ENCODE data around the gene DHDH. TPM values are rescaled to one million over a fixed set of nuclear protein-coding genes. Genes with fewer than 3 reads are reported as not detected.

Gene DHDH
- total RNA-seq, 5 donors from 2014 or later (not counting 1 experiment from before 2014, with no cell fraction given): 0.93 to 1.7 (median 1.2) TPM

- peaks cover 19% of the 10 kb centered on the region for H3K36me3 Mint-ChIP-seq
- H3K9me3 Mint-ChIP-seq: no peaks in the 10 kb centered on the region
- no peak overlapping the region for H3K4me3 ChIP-seq (ENCODE audit: control insufficient read depth in 1 of 2, extremely low read depth in 1 of 2, low read length in 1 of 2)
- ChIA-PET POLR2A (no interaction called here), CTCF (interaction anchor here (0.6 to 1.3 kb wide), 2 partner anchors 12 to 19 kb away, joined by 5 to 6 read pairs; no protein-coding TSS in a partner anchor)
- H3K9me3 ChIP-seq: no peaks in the 10 kb centered on the region
- ATAC-seq (replicated peaks in 1 of 4) (no peak), DNase-seq (no peak)
- H3K4me1 Mint-ChIP-seq: no peaks in the 10 kb centered on the region
- H3K27me3 Mint-ChIP-seq: no peaks in the 10 kb centered on the region
- no peaks in the 10 kb centered on the region for H3K36me3 ChIP-seq (ENCODE audit: control insufficient read depth in 2 of 2, extremely low read depth in 1 of 2, insufficient read depth in 1 of 2, low read length in 1 of 2)
- H3K27ac Mint-ChIP-seq: no peak overlapping the region
- H3K27me3 ChIP-seq (replicated peaks in 1 of 2; ENCODE audit: control insufficient read depth in 2 of 2, extremely low read depth in 1 of 2, insufficient read depth in 2 of 2, low read length in 1 of 2): no peaks in the 10 kb centered on the region
- 80% methylated on average over 1 of the region's 5 CpGs for WGBS (ENCODE audit: insufficient coverage)
- no peaks in the 10 kb centered on the region for H3K4me1 ChIP-seq (ENCODE audit: control insufficient read depth in 1 of 2, extremely low read depth in 1 of 2, insufficient read depth in 2 of 2, low read length in 2 of 2)
- H3K27ac ChIP-seq (ENCODE audit: low read length): no peak overlapping the region
- H3K4me3 Mint-ChIP-seq: no peak overlapping the region
These were observed 7.4 kb downstream of the DHDH start for GRCh38 chr19:48940902-48941301.

- H3K4me1 ChIP-seq (ENCODE audit: control insufficient read depth in 1 of 2, extremely low read depth in 1 of 2, insufficient read depth in 2 of 2, low read length in 2 of 2): no peaks in the 10 kb centered on the region
- no peak overlapping the region for H3K27ac Mint-ChIP-seq
- no peaks in the 10 kb centered on the region for H3K27me3 ChIP-seq (replicated peaks in 1 of 2; ENCODE audit: control insufficient read depth in 2 of 2, extremely low read depth in 1 of 2, insufficient read depth in 2 of 2, low read length in 1 of 2)
- no peaks in the 10 kb centered on the region for H3K9me3 ChIP-seq
- H3K9me3 Mint-ChIP-seq: peaks cover 0 to 2% (median 0%) of the 10 kb centered on the region in 3 donors
- H3K36me3 ChIP-seq (ENCODE audit: control insufficient read depth in 2 of 2, extremely low read depth in 1 of 2, insufficient read depth in 1 of 2, low read length in 1 of 2): no peaks in the 10 kb centered on the region
- 72% methylated on average over 4 of the region's 6 CpGs for WGBS (ENCODE audit: insufficient coverage)
- no peak overlapping the region for H3K27ac ChIP-seq (ENCODE audit: low read length)
- ChIA-PET CTCF (no interaction called here), POLR2A (no interaction called here)
- no peaks in the 10 kb centered on the region for H3K27me3 Mint-ChIP-seq
- peaks cover 16% of the 10 kb centered on the region for H3K36me3 Mint-ChIP-seq
- no peak for DNase-seq
- no peak overlapping the region for H3K4me3 ChIP-seq (ENCODE audit: control insufficient read depth in 1 of 2, extremely low read depth in 1 of 2, low read length in 1 of 2)
- ATAC-seq (replicated peaks in 1 of 4): no peak
- H3K4me1 Mint-ChIP-seq: no peaks in the 10 kb centered on the region
- H3K4me3 Mint-ChIP-seq: no peak overlapping the region
These were observed 9.6 kb downstream of the DHDH start for GRCh38 chr19:48943081-48943480.

GRCh38 chr19:48945415-48945814, 11.9 kb downstream of the DHDH start:
- ChIA-PET POLR2A (no interaction called here), CTCF (no interaction called here)
- Histone ChIP-seq H3K4me3 (ENCODE audit: control insufficient read depth in 1 of 2, extremely low read depth in 1 of 2, low read length in 1 of 2) (no peak overlapping the region), H3K4me1 (ENCODE audit: control insufficient read depth in 1 of 2, extremely low read depth in 1 of 2, insufficient read depth in 2 of 2, low read length in 2 of 2) (no peaks in the 10 kb centered on the region), H3K27me3 (replicated peaks in 1 of 2; ENCODE audit: control insufficient read depth in 2 of 2, extremely low read depth in 1 of 2, insufficient read depth in 2 of 2, low read length in 1 of 2) (no peaks in the 10 kb centered on the region), H3K9me3 (no peaks in the 10 kb centered on the region), H3K36me3 (ENCODE audit: control insufficient read depth in 2 of 2, extremely low read depth in 1 of 2, insufficient read depth in 1 of 2, low read length in 1 of 2) (no peaks in the 10 kb centered on the region), H3K27ac (ENCODE audit: low read length) (no peak overlapping the region)
- Mint-ChIP-seq H3K27me3 (no peaks in the 10 kb centered on the region), H3K4me1 (no peaks in the 10 kb centered on the region), H3K4me3 (no peak overlapping the region), H3K27ac (no peak overlapping the region), H3K36me3 (peaks cover 10% of the 10 kb centered on the region), H3K9me3 (peaks cover 0 to 2% (median 0%) of the 10 kb centered on the region in 3 donors)
- DNase-seq (no peak), ATAC-seq (replicated peaks in 1 of 4) (no peak)
- WGBS (ENCODE audit: insufficient coverage): 98% methylated on average over 4 of the region's 5 CpGs

- Histone ChIP-seq H3K4me3 (ENCODE audit: control insufficient read depth in 1 of 2, extremely low read depth in 1 of 2, low read length in 1 of 2) (no peak overlapping the region), H3K36me3 (ENCODE audit: control insufficient read depth in 2 of 2, extremely low read depth in 1 of 2, insufficient read depth in 1 of 2, low read length in 1 of 2) (no peaks in the 10 kb centered on the region), H3K27ac (ENCODE audit: low read length) (no peak overlapping the region), H3K4me1 (ENCODE audit: control insufficient read depth in 1 of 2, extremely low read depth in 1 of 2, insufficient read depth in 2 of 2, low read length in 2 of 2) (no peaks in the 10 kb centered on the region), H3K27me3 (replicated peaks in 1 of 2; ENCODE audit: control insufficient read depth in 2 of 2, extremely low read depth in 1 of 2, insufficient read depth in 2 of 2, low read length in 1 of 2) (no peaks in the 10 kb centered on the region), H3K9me3 (no peaks in the 10 kb centered on the region)
- ATAC-seq (replicated peaks in 1 of 4): no peak
- ChIA-PET POLR2A (no interaction called here), CTCF (no interaction called here)
- Mint-ChIP-seq H3K9me3 (peaks cover 0 to 2% (median 0%) of the 10 kb centered on the region in 3 donors), H3K4me3 (no peak overlapping the region), H3K4me1 (no peaks in the 10 kb centered on the region), H3K27ac (no peak overlapping the region), H3K27me3 (no peaks in the 10 kb centered on the region), H3K36me3 (peaks cover 6% of the 10 kb centered on the region)
- DNase-seq: no peak
- WGBS (ENCODE audit: insufficient coverage): 83% methylated on average over 1 of the region's 2 CpGs
These were observed 12.3 kb downstream of the DHDH start for GRCh38 chr19:48945817-48946216.

- peaks cover 0 to 2% (median 0%) of the 10 kb centered on the region in 3 donors for H3K9me3 Mint-ChIP-seq
- no peaks in the 10 kb centered on the region for H3K36me3 Mint-ChIP-seq
- ATAC-seq (replicated peaks in 1 of 4) (no peak), DNase-seq (no peak)
- Histone ChIP-seq H3K4me1 (ENCODE audit: control insufficient read depth in 1 of 2, extremely low read depth in 1 of 2, insufficient read depth in 2 of 2, low read length in 2 of 2) (no peaks in the 10 kb centered on the region), H3K36me3 (ENCODE audit: control insufficient read depth in 2 of 2, extremely low read depth in 1 of 2, insufficient read depth in 1 of 2, low read length in 1 of 2) (no peaks in the 10 kb centered on the region), H3K9me3 (no peaks in the 10 kb centered on the region), H3K27me3 (replicated peaks in 1 of 2; ENCODE audit: control insufficient read depth in 2 of 2, extremely low read depth in 1 of 2, insufficient read depth in 2 of 2, low read length in 1 of 2) (no peaks in the 10 kb centered on the region), H3K4me3 (ENCODE audit: control insufficient read depth in 1 of 2, extremely low read depth in 1 of 2, low read length in 1 of 2) (no peak overlapping the region), H3K27ac (ENCODE audit: low read length) (no peak overlapping the region)
- WGBS (ENCODE audit: insufficient coverage): 77% methylated on average over 7 of the region's 9 CpGs
- H3K27me3 Mint-ChIP-seq: no peaks in the 10 kb centered on the region
- no peak overlapping the region for H3K27ac Mint-ChIP-seq
- no peaks in the 10 kb centered on the region for H3K4me1 Mint-ChIP-seq
- ChIA-PET POLR2A (no interaction called here), CTCF (no interaction called here)
- no peak overlapping the region for H3K4me3 Mint-ChIP-seq
These were observed 13.2 kb downstream of the DHDH start for GRCh38 chr19:48946463-48947257.

GRCh38 chr19:48947258-48947542, 13.7 kb downstream of the DHDH start:
- Mint-ChIP-seq H3K36me3 (no peaks in the 10 kb centered on the region), H3K4me1 (no peaks in the 10 kb centered on the region), H3K4me3 (no peak overlapping the region), H3K9me3 (peaks cover 0 to 2% (median 0%) of the 10 kb centered on the region in 3 donors), H3K27ac (no peak overlapping the region), H3K27me3 (no peaks in the 10 kb centered on the region)
- no peak for ATAC-seq (replicated peaks in 1 of 4)
- DNase-seq: no peak
- Histone ChIP-seq H3K27ac (ENCODE audit: low read length) (no peak overlapping the region), H3K27me3 (replicated peaks in 1 of 2; ENCODE audit: control insufficient read depth in 2 of 2, extremely low read depth in 1 of 2, insufficient read depth in 2 of 2, low read length in 1 of 2) (no peaks in the 10 kb centered on the region), H3K4me1 (ENCODE audit: control insufficient read depth in 1 of 2, extremely low read depth in 1 of 2, insufficient read depth in 2 of 2, low read length in 2 of 2) (no peaks in the 10 kb centered on the region), H3K9me3 (no peaks in the 10 kb centered on the region), H3K36me3 (ENCODE audit: control insufficient read depth in 2 of 2, extremely low read depth in 1 of 2, insufficient read depth in 1 of 2, low read length in 1 of 2) (no peaks in the 10 kb centered on the region), H3K4me3 (ENCODE audit: control insufficient read depth in 1 of 2, extremely low read depth in 1 of 2, low read length in 1 of 2) (no peak overlapping the region)
- 95% methylated on average over 3 of the region's 3 CpGs for WGBS (ENCODE audit: insufficient coverage)
- ChIA-PET CTCF (no interaction called here), POLR2A (no interaction called here)
